Ascending aorta (tissue), 2 donors: Measurements from ENCODE around the gene GABRB2. TPM values are rescaled to one million over a fixed set of nuclear protein-coding genes. Genes with fewer than 3 reads are reported as not detected.

ENCODE experiments used
- DNase-seq, 2 donors: peaks; one replicate each; pipeline ENCODE4 v3.0.0-alpha.2; 2019; ENCODE audit warnings: low spot score in 2 of 2
- H3K27ac ChIP-seq, 2 donors: fragments of 200-600 bp; sonication (generic); one replicate each; pipeline ENCODE4 v1.5.1; 2016 to 2017; ENCODE audit warnings: mild to moderate bottlenecking in 1 of 2
- H3K27me3 ChIP-seq: fragments of 200-600 bp; sonication (generic); one replicate; pipeline ENCODE4 v1.5.1; 2017
- H3K36me3 ChIP-seq, 2 donors: fragments of 200-600 bp; sonication (generic); one replicate each; pipeline ENCODE4 v1.5.1; 2016
- H3K4me1 ChIP-seq, 2 donors: fragments of 200-600 bp; sonication (generic); one replicate each; pipeline ENCODE4 v1.5.1; 2016 to 2017; ENCODE audit warnings: mild to moderate bottlenecking in 1 of 2
- H3K4me3 ChIP-seq, 2 donors: fragments of 200-600 bp; sonication (generic); one replicate each; pipeline ENCODE4 v1.5.1; 2016 to 2017; ENCODE audit warnings: mild to moderate bottlenecking in 1 of 2
- H3K9me3 ChIP-seq, 2 donors: fragments of 200-600 bp; sonication (generic); one replicate each; pipeline ENCODE4 v1.5.1; 2016
- intact Hi-C: fragments of 100-400 bp; cut with DNase I; formaldehyde crosslinking; loops from one replicate; pipeline ENCODE4 v1.15.1; 2023
- total RNA-seq: library from RNA; depleted of rRNA; stranded (reverse); fragments of >200 nt; gene quantifications from one replicate; pipeline ENCODE4 v1.1.0, GENCODE V29; 2016
- TF ChIP-seq, protein P1 (sequence below), 3 experiments: fragments of 200-600 bp in 2 of 3; fragments of 450-650 bp in 1 of 3; sonication (generic) in 2 of 3; IDR thresholded peaks; one replicate each; pipeline ENCODE4 v1.5.1; 2016 to 2019; ENCODE audit warnings: antibody characterized with exemption in 3 of 3, mild to moderate bottlenecking in 1 of 3, moderate library complexity in 1 of 3

The GABRB2 gene
- total RNA-seq, 1 donor from 2014 or later, result 0.21 TPM

DNA sequence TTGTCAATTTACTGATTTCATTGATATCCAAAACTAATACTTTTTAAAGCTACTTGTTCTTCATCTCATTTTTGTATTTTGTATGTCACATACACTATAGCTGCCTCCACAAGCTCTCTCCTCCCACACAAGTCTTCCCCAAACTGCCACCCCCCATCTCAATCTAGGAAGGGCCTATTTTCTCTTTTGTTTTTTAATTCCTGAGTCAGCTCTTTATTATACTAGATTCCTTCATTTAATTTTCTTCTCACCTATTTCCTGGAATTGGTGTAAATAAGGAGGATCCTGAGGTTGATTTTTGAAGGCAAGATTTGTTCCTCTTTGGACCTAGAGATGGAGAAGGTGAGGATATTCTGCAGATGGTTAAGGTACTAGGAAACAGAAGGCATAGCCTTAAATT, 277.4 kb downstream of the GABRB2 start:
- TF ChIP-seq, protein P1, sequence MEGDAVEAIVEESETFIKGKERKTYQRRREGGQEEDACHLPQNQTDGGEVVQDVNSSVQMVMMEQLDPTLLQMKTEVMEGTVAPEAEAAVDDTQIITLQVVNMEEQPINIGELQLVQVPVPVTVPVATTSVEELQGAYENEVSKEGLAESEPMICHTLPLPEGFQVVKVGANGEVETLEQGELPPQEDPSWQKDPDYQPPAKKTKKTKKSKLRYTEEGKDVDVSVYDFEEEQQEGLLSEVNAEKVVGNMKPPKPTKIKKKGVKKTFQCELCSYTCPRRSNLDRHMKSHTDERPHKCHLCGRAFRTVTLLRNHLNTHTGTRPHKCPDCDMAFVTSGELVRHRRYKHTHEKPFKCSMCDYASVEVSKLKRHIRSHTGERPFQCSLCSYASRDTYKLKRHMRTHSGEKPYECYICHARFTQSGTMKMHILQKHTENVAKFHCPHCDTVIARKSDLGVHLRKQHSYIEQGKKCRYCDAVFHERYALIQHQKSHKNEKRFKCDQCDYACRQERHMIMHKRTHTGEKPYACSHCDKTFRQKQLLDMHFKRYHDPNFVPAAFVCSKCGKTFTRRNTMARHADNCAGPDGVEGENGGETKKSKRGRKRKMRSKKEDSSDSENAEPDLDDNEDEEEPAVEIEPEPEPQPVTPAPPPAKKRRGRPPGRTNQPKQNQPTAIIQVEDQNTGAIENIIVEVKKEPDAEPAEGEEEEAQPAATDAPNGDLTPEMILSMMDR (IDR thresholded peaks at IDR 0.05), result no peak
- Histone ChIP-seq H3K27ac (no peak overlapping the region), H3K4me1 (no peaks in the 10 kb centered on the region), H3K9me3 (no peaks in the 10 kb centered on the region), H3K4me3 (no peak overlapping the region), H3K27me3 (no peaks in the 10 kb centered on the region), H3K36me3 (no peaks in the 10 kb centered on the region)
- no peak for DNase-seq
- intact Hi-C loops, result no loop called here

DNA sequence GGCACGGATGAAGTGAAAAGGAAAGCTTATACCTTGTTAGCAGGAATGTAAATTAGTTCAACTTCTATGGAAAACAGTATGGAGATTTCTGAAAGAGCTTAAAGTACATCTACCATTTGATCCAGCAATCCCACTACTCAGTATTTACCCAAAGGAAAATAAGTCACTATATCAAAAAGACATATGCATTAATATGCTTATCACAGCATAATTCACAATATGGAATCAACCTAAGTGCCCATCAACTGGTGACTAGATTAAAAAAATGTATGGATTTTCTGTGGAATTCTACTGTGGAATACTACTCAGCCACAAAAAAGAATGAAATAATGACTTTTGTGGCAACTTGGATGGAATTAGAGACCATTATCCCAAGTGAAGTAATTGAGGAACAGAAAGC, 279.6 kb downstream of the GABRB2 start:
- Histone ChIP-seq H3K4me1 (no peaks in the 10 kb centered on the region), H3K9me3 (no peaks in the 10 kb centered on the region), H3K27ac (no peak overlapping the region), H3K4me3 (no peak overlapping the region), H3K36me3 (no peaks in the 10 kb centered on the region), H3K27me3 (no peaks in the 10 kb centered on the region)
- TF ChIP-seq, protein P1 (IDR thresholded peaks at IDR 0.05), result no peak
- intact Hi-C loops, result no loop called here
- no peak for DNase-seq

DNA sequence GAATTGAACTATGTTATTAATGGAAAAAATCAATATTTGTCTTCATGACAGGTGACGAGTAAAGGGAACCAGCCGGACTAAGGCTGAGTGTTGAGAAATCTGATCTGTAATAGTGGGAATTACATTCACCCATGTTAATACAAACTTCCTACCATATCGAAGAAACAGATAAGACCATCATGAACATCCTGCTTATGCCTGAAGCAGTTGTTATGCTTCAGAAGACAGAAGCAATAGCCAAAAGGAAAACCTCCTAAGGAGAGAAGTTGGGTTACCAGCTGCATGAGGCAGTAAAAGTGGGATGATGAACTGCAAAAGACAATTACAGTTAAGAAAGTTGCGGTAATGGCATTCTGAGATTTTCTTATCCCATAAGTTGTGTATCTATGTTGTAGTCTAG, 281.5 kb downstream of the GABRB2 start:
- H3K27ac ChIP-seq, result no peak overlapping the region
- DNase-seq, result no peak
- H3K27me3 ChIP-seq, result no peaks in the 10 kb centered on the region
- H3K4me1 ChIP-seq, result no peaks in the 10 kb centered on the region
- H3K36me3 ChIP-seq, result no peaks in the 10 kb centered on the region
- intact Hi-C loops, result no loop called here
- TF ChIP-seq, protein P1 (IDR thresholded peaks at IDR 0.05), result no peak
- H3K4me3 ChIP-seq, result no peak overlapping the region
- H3K9me3 ChIP-seq, result no peaks in the 10 kb centered on the region

DNA sequence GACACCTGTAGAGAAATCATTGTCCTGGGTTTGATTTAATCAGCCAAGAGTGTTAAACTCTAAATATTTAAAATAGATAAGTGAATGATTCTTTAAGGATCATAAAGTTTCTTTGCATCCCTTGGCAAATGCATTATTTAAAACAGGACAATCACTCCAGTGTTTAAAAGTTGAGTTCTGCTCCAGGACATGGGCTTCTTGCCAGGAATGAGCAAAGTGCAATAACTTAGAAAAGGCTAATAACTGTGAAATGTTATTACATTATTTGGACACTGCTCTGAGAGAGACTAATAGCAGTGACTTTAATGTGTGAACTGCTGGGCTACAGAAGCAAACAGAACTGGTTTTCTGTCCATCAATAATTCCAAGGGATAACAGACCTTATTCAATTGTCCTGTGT, 283.3 kb downstream of the GABRB2 start:
- TF ChIP-seq, protein P1 (IDR thresholded peaks at IDR 0.05), result no peak
- intact Hi-C loops, result no loop called here

DNA sequence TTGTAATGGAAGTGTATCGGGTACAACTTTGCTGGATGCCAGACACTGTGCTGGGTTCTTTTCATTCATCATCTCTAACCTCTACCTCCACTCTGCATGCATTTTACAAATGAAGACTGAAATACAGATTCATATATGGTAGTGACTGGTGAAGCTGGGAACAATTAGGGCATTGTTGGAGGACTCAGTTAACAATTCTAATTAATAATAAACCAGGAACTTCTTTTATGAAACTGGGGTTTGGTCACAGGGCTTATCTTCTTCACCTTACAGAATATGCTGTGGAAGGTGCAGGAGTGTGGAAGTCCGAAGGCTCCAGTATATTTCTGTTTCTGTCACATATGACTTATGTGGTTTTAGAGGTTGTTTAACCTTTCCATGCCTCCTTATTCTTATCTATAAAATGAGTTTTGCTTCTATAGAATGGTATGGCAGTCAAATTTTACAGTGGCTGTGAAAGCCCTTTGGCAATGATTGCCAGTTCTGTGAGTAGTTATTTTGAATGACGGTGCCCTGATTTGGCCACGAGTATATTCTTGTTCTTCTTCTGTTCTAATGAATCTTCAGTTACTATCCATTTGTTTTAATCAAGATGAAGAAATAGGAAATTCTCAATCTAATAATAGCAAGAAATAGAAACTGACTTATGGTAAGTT, 284.7 kb downstream of the GABRB2 start:
- intact Hi-C loops, result no loop called here
- Histone ChIP-seq H3K27me3 (no peaks in the 10 kb centered on the region), H3K9me3 (no peaks in the 10 kb centered on the region), H3K27ac (no peak overlapping the region), H3K4me1 (no peaks in the 10 kb centered on the region), H3K36me3 (no peaks in the 10 kb centered on the region), H3K4me3 (no peak overlapping the region)
- TF ChIP-seq, protein P1 (IDR thresholded peaks at IDR 0.05), result no peak
- DNase-seq, result no peak

More for the DNA sequence above, 283.3 kb downstream of the GABRB2 start:
- Histone ChIP-seq H3K27me3 (no peaks in the 10 kb centered on the region), H3K4me3 (no peak overlapping the region), H3K27ac (no peak overlapping the region), H3K9me3 (no peaks in the 10 kb centered on the region), H3K36me3 (no peaks in the 10 kb centered on the region), H3K4me1 (no peaks in the 10 kb centered on the region)
- no peak for DNase-seq

DNA sequence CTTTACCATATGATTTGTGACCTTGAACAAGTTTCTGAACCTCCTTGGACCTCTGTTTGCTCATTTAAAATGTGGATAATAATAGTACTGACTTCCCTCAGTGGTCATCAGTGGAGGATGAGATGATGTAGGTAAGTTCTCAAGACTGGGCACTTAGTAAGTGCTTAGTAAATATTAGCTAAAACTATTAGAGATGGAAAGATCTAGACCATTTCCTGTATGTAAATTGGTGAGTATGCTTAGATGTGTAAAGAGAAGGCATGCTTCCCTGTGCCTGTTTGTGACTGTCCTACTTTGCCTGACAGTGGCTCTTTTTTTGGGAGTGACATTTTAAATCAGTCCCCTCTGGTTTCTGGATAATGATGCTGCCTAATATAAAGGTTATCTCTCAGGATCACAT, 288.1 kb downstream of the GABRB2 start:
- Histone ChIP-seq H3K27me3 (no peaks in the 10 kb centered on the region), H3K4me3 (no peak overlapping the region), H3K36me3 (no peaks in the 10 kb centered on the region), H3K27ac (no peak overlapping the region), H3K4me1 (no peaks in the 10 kb centered on the region), H3K9me3 (no peaks in the 10 kb centered on the region)
- DNase-seq, result no peak
- TF ChIP-seq, protein P1 (IDR thresholded peaks at IDR 0.05), result no peak
- intact Hi-C loops, result no loop called here
